ENCODE measurements around the gene RAP1GAP.

The RAP1GAP gene

GRCh38 chr1:21584096-21584495 lies 85.1 kb downstream of the RAP1GAP start:
- Histone ChIP-seq H3K4me2 (ENCODE audit: low read length) (no peak overlapping the region), H3K27ac (ENCODE audit: low read depth, low read length, poor library complexity, severe bottlenecking) (no peak overlapping the region), H3K9me3 (ENCODE audit: low read length) (no peaks in the 10 kb centered on the region), H3K79me2 (ENCODE audit: insufficient read depth, low read length) (no peaks in the 10 kb centered on the region), H3K36me3 (ENCODE audit: insufficient read depth, low read length) (no peaks in the 10 kb centered on the region), H4K20me1 (ENCODE audit: insufficient read depth, low read length) (no peaks in the 10 kb centered on the region), H3K9me2 (ENCODE audit: low read depth, low read length) (no peaks in the 10 kb centered on the region), H3K27me3 (ENCODE audit: insufficient read depth, low read length) (no peaks in the 10 kb centered on the region), H3K9ac (ENCODE audit: low read length) (no peak overlapping the region), H2AFZ (ENCODE audit: low read length) (no peak overlapping the region), H3K4me1 (ENCODE audit: insufficient read depth, low read length, severe bottlenecking) (no peaks in the 10 kb centered on the region), H3F3A (ENCODE audit: insufficient read depth, low read length) (no peaks in the 10 kb centered on the region), H3K4me3 (ENCODE audit: low read depth, low read length, poor library complexity, severe bottlenecking) (no peak overlapping the region)
- no peak for TF ChIP-seq EZH2 (IDR thresholded peaks at IDR 0.05; ENCODE audit: borderline replicate concordance, low read length)
- TF ChIP-seq CTCF (IDR thresholded peaks at IDR 0.05; ENCODE audit: low read length) = no peak

DNA sequence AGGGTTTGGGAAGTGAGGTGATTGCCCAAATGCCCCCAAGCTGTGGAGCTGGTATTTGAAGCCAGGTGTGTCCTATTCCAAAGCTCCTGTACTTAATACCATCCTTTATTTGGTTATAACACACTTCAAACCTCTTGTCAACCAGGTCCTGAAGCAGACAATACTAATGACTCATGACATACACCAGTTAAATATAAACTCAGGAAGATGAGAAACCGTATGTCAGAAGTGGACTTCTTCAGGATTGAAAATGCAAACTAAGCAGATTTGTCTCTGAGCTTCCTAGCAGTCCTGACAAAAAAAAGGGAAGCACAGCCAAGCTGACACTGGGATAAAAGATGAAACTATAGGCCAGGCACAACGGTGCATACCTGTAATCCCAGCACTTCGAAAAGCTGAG lies 89.4 kb downstream of the RAP1GAP start:
- Histone ChIP-seq H3K9ac (ENCODE audit: low read length) (no peak overlapping the region), H3K36me3 (ENCODE audit: insufficient read depth, low read length) (no peaks in the 10 kb centered on the region), H3K4me2 (ENCODE audit: low read length) (no peak overlapping the region), H3K9me3 (ENCODE audit: low read length) (no peaks in the 10 kb centered on the region), H2AFZ (ENCODE audit: low read length) (no peak overlapping the region), H3K9me2 (ENCODE audit: low read depth, low read length) (no peaks in the 10 kb centered on the region), H3K27me3 (ENCODE audit: insufficient read depth, low read length) (0 out of 2 replicates have a peak, but pooled peaks cover 3% of the 10 kb centered on the region), H3K79me2 (ENCODE audit: insufficient read depth, low read length) (no peaks in the 10 kb centered on the region), H3K27ac (ENCODE audit: low read depth, low read length, poor library complexity, severe bottlenecking) (no peak overlapping the region), H3K4me3 (ENCODE audit: low read depth, low read length, poor library complexity, severe bottlenecking) (no peak overlapping the region), H3F3A (ENCODE audit: insufficient read depth, low read length) (no peaks in the 10 kb centered on the region), H3K4me1 (ENCODE audit: insufficient read depth, low read length, severe bottlenecking) (no peaks in the 10 kb centered on the region), H4K20me1 (ENCODE audit: insufficient read depth, low read length) (no peaks in the 10 kb centered on the region)
- no peak for TF ChIP-seq CTCF (IDR thresholded peaks at IDR 0.05; ENCODE audit: low read length)
- no peak for TF ChIP-seq EZH2 (IDR thresholded peaks at IDR 0.05; ENCODE audit: borderline replicate concordance, low read length)

DNA sequence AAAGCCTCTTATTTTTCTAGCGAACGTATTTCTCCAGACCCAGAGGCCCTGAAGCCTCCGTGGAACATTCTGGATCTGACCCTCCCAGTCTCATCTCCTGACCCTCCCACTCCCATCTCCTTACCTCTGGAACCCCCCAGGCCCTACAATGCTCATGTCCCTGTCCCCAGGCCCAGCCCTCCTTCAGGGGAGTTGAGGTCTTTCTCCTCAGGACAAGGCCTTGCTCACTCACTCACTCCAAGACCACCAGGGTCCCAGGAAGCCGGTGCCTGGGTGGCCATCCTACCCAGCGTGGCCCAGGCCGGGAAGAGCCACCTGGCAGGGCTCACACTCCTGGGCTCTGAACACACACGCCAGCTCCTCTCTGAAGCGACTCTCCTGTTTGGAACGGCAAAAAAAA lies 91.2 kb downstream of the RAP1GAP start:
- Histone ChIP-seq H3K4me3 (ENCODE audit: low read depth, low read length, poor library complexity, severe bottlenecking) (no peak overlapping the region), H4K20me1 (ENCODE audit: insufficient read depth, low read length) (no peaks in the 10 kb centered on the region), H3K9me3 (ENCODE audit: low read length) (no peaks in the 10 kb centered on the region), H3F3A (ENCODE audit: insufficient read depth, low read length) (no peaks in the 10 kb centered on the region), H3K9ac (ENCODE audit: low read length) (no peak overlapping the region), H3K4me2 (ENCODE audit: low read length) (no peak overlapping the region), H2AFZ (ENCODE audit: low read length) (no peak overlapping the region), H3K4me1 (ENCODE audit: insufficient read depth, low read length, severe bottlenecking) (no peaks in the 10 kb centered on the region), H3K27me3 (ENCODE audit: insufficient read depth, low read length) (peaks cover 3% of the 10 kb centered on the region; the same call in 1 of the 2 replicates), H3K36me3 (ENCODE audit: insufficient read depth, low read length) (no peaks in the 10 kb centered on the region), H3K9me2 (ENCODE audit: low read depth, low read length) (no peaks in the 10 kb centered on the region), H3K79me2 (ENCODE audit: insufficient read depth, low read length) (no peaks in the 10 kb centered on the region), H3K27ac (ENCODE audit: low read depth, low read length, poor library complexity, severe bottlenecking) (no peak overlapping the region)
- no peak for TF ChIP-seq EZH2 (IDR thresholded peaks at IDR 0.05; ENCODE audit: borderline replicate concordance, low read length)
- no peak for TF ChIP-seq CTCF (IDR thresholded peaks at IDR 0.05; ENCODE audit: low read length)
